Measurements from ENCODE around the gene TNFAIP6. TPM values are rescaled to one million over a fixed set of nuclear protein-coding genes. Genes with fewer than 3 reads are reported as not detected.
A peak's percentile ranks its signal among the peaks of the same experiment; 100 is the strongest.
"Not testable (repeated sequence)": the region's sequence is repeated elsewhere in the genome, so short reads cannot be mapped to it uniquely, and the experiment has no call there.

TNFAIP6 gene
- total RNA-seq, 1 donor from 2014 or later, result 3.0 TPM

- Histone ChIP-seq H3K27ac (no peak overlapping the region), H3K36me3 (no peaks in the 10 kb centered on the region), H3K4me3 (no peak overlapping the region), H3K27me3 (no peaks in the 10 kb centered on the region), H3K4me1 (no peaks in the 10 kb centered on the region), H3K9me3 (no peaks in the 10 kb centered on the region)
- ATAC-seq (no peak), DNase-seq (no peak)
- intact Hi-C loops (cut with DNase I), result no loop called here
- TF ChIP-seq, protein P1, sequence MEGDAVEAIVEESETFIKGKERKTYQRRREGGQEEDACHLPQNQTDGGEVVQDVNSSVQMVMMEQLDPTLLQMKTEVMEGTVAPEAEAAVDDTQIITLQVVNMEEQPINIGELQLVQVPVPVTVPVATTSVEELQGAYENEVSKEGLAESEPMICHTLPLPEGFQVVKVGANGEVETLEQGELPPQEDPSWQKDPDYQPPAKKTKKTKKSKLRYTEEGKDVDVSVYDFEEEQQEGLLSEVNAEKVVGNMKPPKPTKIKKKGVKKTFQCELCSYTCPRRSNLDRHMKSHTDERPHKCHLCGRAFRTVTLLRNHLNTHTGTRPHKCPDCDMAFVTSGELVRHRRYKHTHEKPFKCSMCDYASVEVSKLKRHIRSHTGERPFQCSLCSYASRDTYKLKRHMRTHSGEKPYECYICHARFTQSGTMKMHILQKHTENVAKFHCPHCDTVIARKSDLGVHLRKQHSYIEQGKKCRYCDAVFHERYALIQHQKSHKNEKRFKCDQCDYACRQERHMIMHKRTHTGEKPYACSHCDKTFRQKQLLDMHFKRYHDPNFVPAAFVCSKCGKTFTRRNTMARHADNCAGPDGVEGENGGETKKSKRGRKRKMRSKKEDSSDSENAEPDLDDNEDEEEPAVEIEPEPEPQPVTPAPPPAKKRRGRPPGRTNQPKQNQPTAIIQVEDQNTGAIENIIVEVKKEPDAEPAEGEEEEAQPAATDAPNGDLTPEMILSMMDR (IDR thresholded peaks at IDR 0.05), result no peak
These were observed 19.3 kb upstream of the TNFAIP6 start for GRCh38 chr2:151338115-151338514.

- ATAC-seq (no peak), DNase-seq (no peak)
- no peaks in the 10 kb centered on the region for H3K27me3 ChIP-seq
- no peaks in the 10 kb centered on the region for H3K36me3 ChIP-seq
- intact Hi-C loops (cut with DNase I), result no loop called here
- TF ChIP-seq, protein P1 (IDR thresholded peaks at IDR 0.05), result no peak
- H3K4me1 ChIP-seq, result no peaks in the 10 kb centered on the region
- no peaks in the 10 kb centered on the region for H3K9me3 ChIP-seq
- H3K27ac ChIP-seq, result no peak overlapping the region
- no peak overlapping the region for H3K4me3 ChIP-seq
These were observed 14.3 kb upstream of the TNFAIP6 start for GRCh38 chr2:151343073-151343472.

- intact Hi-C loops (cut with DNase I); H3K4me1 ChIP-seq; H3K27ac ChIP-seq; H3K9me3 ChIP-seq; DNase-seq; H3K36me3 ChIP-seq; ATAC-seq; H3K4me3 ChIP-seq; H3K27me3 ChIP-seq: not testable (repeated sequence)
These were observed 13.2 kb upstream of the TNFAIP6 start for GRCh38 chr2:151344191-151344590.

DNA sequence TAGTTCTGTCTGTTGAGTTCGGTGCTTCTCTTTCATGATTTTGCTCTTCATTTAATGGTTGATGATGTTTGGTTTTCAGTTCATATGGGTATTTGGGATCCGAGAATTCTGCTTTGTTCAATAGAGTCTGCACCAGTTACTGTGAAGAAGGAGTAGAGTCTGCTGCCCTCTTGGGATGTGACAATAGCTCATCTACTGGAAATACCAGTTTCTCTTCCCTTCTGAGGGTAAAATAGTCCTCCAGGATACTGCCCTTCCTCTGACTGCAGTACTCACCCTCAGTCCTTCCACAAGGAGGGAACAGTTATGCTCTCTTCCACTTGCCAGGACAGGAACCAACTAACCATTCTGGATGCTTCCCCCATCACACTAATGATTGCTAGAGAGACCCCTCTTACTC, 12.5 kb upstream of the TNFAIP6 start:
- TF ChIP-seq, protein P1 (IDR thresholded peaks at IDR 0.05), result no peak
- H3K4me3 ChIP-seq, result no peak overlapping the region
- intact Hi-C loops (cut with DNase I), result no loop called here
- H3K9me3 ChIP-seq, result no peaks in the 10 kb centered on the region
- H3K27me3 ChIP-seq, result no peaks in the 10 kb centered on the region
- H3K36me3 ChIP-seq, result no peaks in the 10 kb centered on the region
- no peak overlapping the region for H3K27ac ChIP-seq
- no peaks in the 10 kb centered on the region for H3K4me1 ChIP-seq
- ATAC-seq (no peak), DNase-seq (no peak)

DNA sequence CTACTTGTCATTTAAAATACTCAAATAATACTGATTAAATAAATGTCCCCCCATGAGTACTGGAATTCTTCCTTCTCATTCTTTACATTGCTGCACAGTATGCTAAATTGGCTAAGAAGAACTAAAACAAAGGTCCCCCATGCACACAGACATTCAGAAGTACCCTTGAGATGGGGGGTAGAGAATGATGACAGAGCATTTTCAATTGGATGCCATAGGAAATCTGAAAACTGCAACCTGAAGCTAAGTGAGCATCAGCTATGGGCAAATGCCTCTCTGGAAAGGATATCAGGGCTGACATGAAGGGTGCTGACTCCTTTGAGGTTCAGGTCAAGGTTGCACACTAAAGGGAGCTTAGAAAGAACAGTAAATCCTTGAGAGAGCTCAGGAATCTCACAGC, 10.1 kb upstream of the TNFAIP6 start:
- ATAC-seq (no peak), DNase-seq (no peak)
- no peak overlapping the region for H3K4me3 ChIP-seq
- H3K9me3 ChIP-seq, result no peaks in the 10 kb centered on the region
- intact Hi-C loops (cut with DNase I), result no loop called here
- no peaks in the 10 kb centered on the region for H3K4me1 ChIP-seq
- TF ChIP-seq, protein P1 (IDR thresholded peaks at IDR 0.05), result no peak
- no peak overlapping the region for H3K27ac ChIP-seq
- no peaks in the 10 kb centered on the region for H3K27me3 ChIP-seq
- no peaks in the 10 kb centered on the region for H3K36me3 ChIP-seq

- intact Hi-C loops (cut with DNase I), result no loop called here
- no peaks in the 10 kb centered on the region for H3K4me1 ChIP-seq
- no peak overlapping the region for H3K4me3 ChIP-seq
- H3K27ac ChIP-seq, result no peak overlapping the region
- TF ChIP-seq, protein P1 (IDR thresholded peaks at IDR 0.05), result no peak
- no peaks in the 10 kb centered on the region for H3K36me3 ChIP-seq
- no peaks in the 10 kb centered on the region for H3K9me3 ChIP-seq
- DNase-seq (no peak), ATAC-seq (peak; percentile 60)
- no peaks in the 10 kb centered on the region for H3K27me3 ChIP-seq
These were observed 9.5 kb upstream of the TNFAIP6 start for GRCh38 chr2:151347906-151348305.

Measured in upper lobe of right lung (tissue), 1 donor.